Pancreas (tissue), 10 donors: Measurements from ENCODE around the gene WWC2. TPM values are rescaled to one million over a fixed set of nuclear protein-coding genes. Genes with fewer than 3 reads are reported as not detected.

Experiments used
- ATAC-seq, 4 donors: fragments of 200-7000 bp; cut with Tn5 transposase; one replicate each; pipeline versions ENCODE4 v1.8.0 to v1.9.1; 2020; ENCODE audit warnings: mild to moderate bottlenecking in 4 of 4, moderate library complexity in 4 of 4
- DNase-seq, 6 donors: peaks; one replicate each; pipeline ENCODE4 v3.0.0-alpha.2; 2020
- FAIRE-seq: peaks from 2 replicates; lab custom pipeline; 2012; peaks lifted over from hg19 to GRCh38; lab: Jason Lieb, UNC
- H3K27ac ChIP-seq, 4 donors: fragments of 200-600 bp; sonication (generic); 1 replicate in 3 of 4; 2 replicates in 1 of 4; pipeline versions ENCODE4 v1.5.0 to v1.8.0; 2020
- H3K27me3 ChIP-seq, 4 donors: fragments of 200-600 bp; one replicate each; pipeline ENCODE4 v1.8.0; 2021
- H3K36me3 ChIP-seq, 3 donors: fragments of 200-600 bp; sonication (generic) in 1 of 3; one replicate each; pipeline versions ENCODE4 v1.5.0 to v1.8.0; 2020 to 2021
- H3K4me1 ChIP-seq, 3 donors: fragments of 200-600 bp; one replicate each; pipeline ENCODE4 v1.8.0; 2021
- H3K4me3 ChIP-seq, 4 donors: fragments of 200-600 bp; sonication (generic) in 2 of 4; one replicate each; pipeline versions ENCODE4 v1.5.0 to v1.8.0; 2020 to 2021
- H3K9me3 ChIP-seq, 4 donors: fragments of 200-600 bp; one replicate each; pipeline ENCODE4 v1.8.0; 2021
- WGBS, 2 donors: extraction: QIAGEN DNeasy Blood & Tissue Kit; methylation state at CpG; one replicate each; pipeline ENCODE4 v1.1.7; 2013; 5-methylcytosine and 5-hydroxymethylcytosine counted together
- intact Hi-C, 3 donors: fragments of 100-400 bp; cut with DNase I; formaldehyde crosslinking; loops; one replicate each; pipeline versions ENCODE4 v1.11.1 to v1.14.2; 2022
- polyA plus RNA-seq, 2 donors: library from polyadenylated mRNA; stranded (reverse); fragments of 200-250 nt; gene quantifications; one replicate each; pipeline ENCODE4 v1.2.3, GENCODE V29; 2013
- total RNA-seq, 6 donors: library from RNA; stranded (reverse); fragmentation: NEBNext Ultra II Directional in 4 of 6; extraction: Animal tissue kit (Norgen Biotek cat#: 25700) in 4 of 6; gene quantifications; one replicate each; pipeline versions ENCODE4 v1.2.1 to v1.2.4, GENCODE V29; 2021 to 2023
- TF ChIP-seq, protein P1 (sequence below), 4 donors: fragments of 200-600 bp; sonication (generic) in 3 of 4; IDR thresholded peaks; one replicate each; pipeline versions ENCODE4 v1.5.0 to v1.8.0; 2021; ENCODE audit warnings: antibody characterized with exemption in 4 of 4
- donor health status: healthy with polysubstance abuse.
- donor health status: DM: no; HTN: no; CAD: no; lungs with moderate emphysema.
- donor health status: DM: no; HTN: no; CAD: no.
- donor health status: control.
- donor health status: control.
- donor health status: Bipolar disorder and iron deficiency.
- donor health status: DM: yes; HTN: yes; CAD: no.
- donor health status: DM: no; HTN: no; CAD: no.
- donor health status: DM: no; HTN: no; CAD: no.
- donor health status: DM: yes; HTN: yes; CAD: no.

The WWC2 gene
- total and polyA plus RNA-seq, 8 donors: 4.4 to 27.5 (median 16.9) TPM

- no peak overlapping the region for H3K27ac ChIP-seq
- intact Hi-C loops: no loop called here
- FAIRE-seq: no peak
- no peak for ATAC-seq
- TF ChIP-seq, protein P1, sequence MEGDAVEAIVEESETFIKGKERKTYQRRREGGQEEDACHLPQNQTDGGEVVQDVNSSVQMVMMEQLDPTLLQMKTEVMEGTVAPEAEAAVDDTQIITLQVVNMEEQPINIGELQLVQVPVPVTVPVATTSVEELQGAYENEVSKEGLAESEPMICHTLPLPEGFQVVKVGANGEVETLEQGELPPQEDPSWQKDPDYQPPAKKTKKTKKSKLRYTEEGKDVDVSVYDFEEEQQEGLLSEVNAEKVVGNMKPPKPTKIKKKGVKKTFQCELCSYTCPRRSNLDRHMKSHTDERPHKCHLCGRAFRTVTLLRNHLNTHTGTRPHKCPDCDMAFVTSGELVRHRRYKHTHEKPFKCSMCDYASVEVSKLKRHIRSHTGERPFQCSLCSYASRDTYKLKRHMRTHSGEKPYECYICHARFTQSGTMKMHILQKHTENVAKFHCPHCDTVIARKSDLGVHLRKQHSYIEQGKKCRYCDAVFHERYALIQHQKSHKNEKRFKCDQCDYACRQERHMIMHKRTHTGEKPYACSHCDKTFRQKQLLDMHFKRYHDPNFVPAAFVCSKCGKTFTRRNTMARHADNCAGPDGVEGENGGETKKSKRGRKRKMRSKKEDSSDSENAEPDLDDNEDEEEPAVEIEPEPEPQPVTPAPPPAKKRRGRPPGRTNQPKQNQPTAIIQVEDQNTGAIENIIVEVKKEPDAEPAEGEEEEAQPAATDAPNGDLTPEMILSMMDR (IDR thresholded peaks at IDR 0.05): no peak
- no peaks in the 10 kb centered on the region for H3K36me3 ChIP-seq
- no peak overlapping the region for H3K4me3 ChIP-seq
- no peaks in the 10 kb centered on the region for H3K27me3 ChIP-seq
- peaks cover 0 to 4% (median 4%) of the 10 kb centered on the region in 3 donors for H3K4me1 ChIP-seq
- 96% methylated on average over 2 of the region's 2 CpGs for WGBS, 2 donors
- no peaks in the 10 kb centered on the region for H3K9me3 ChIP-seq
- DNase-seq: no peak
These were observed 105.7 kb downstream of the WWC2 start for GRCh38 chr4:183204793-183205192.

DNA sequence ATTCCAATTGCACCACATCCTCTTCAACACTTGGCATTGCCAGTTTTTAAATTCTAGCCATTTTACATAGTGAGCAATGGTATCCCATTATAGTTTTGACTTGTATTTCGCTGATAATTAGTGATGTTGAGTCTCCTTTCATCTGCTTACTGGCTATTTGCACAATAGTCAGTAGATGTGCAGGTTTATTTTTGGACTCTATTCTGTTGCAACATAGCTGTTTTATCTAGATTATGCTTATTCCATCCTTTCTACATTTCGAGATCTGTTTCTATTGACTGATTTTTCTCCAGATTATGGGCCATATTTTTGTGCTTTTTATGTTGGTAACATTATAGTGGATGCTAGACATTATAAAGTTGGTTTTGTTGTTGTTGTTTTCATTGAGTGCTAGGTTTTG, 106.1 kb downstream of the WWC2 start:
- H3K27ac ChIP-seq: no peak overlapping the region
- no peaks in the 10 kb centered on the region for H3K36me3 ChIP-seq
- FAIRE-seq (no peak), DNase-seq (no peak), ATAC-seq (no peak)
- 22 to 25% methylated on average over 2 of the region's 2 CpGs for WGBS, 2 donors
- no peak overlapping the region for H3K4me3 ChIP-seq
- peaks cover 0 to 4% (median under 1%) of the 10 kb centered on the region in 3 donors for H3K4me1 ChIP-seq
- no peaks in the 10 kb centered on the region for H3K9me3 ChIP-seq
- intact Hi-C loops: no loop called here
- TF ChIP-seq, protein P1 (IDR thresholded peaks at IDR 0.05): no peak
- H3K27me3 ChIP-seq: no peaks in the 10 kb centered on the region

DNA sequence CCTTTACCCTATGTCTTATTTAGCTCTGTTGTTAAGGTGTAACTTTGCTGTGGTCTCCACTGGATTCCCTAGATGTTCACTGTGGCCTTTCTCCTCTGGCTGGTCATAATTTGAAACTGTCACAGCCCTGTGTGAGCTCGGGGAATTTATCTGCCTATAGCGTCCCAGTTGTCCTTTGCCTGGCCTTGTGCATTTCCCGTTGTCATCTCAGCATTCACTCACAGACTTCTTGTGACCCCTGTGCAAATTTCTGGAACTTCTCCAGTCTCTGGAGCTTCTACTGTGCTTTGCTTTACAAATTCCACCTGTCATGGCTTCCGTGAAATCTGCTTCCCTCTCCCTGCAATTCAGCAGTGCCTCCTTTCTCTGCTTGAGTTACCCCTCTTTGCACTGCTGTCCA, 106.7 kb downstream of the WWC2 start:
- H3K36me3 ChIP-seq: no peaks in the 10 kb centered on the region
- DNase-seq (no peak), ATAC-seq (no peak), FAIRE-seq (no peak)
- no peaks in the 10 kb centered on the region for H3K27me3 ChIP-seq
- no peak overlapping the region for H3K4me3 ChIP-seq
- intact Hi-C loops: no loop called here
- H3K4me1 ChIP-seq: peaks cover 0 to 3% (median 0%) of the 10 kb centered on the region in 3 donors
- TF ChIP-seq, protein P1 (IDR thresholded peaks at IDR 0.05): no peak
- WGBS, 2 donors: 30 to 39% methylated on average over 4 of the region's 4 CpGs
- no peaks in the 10 kb centered on the region for H3K9me3 ChIP-seq
- H3K27ac ChIP-seq: no peak overlapping the region

DNA sequence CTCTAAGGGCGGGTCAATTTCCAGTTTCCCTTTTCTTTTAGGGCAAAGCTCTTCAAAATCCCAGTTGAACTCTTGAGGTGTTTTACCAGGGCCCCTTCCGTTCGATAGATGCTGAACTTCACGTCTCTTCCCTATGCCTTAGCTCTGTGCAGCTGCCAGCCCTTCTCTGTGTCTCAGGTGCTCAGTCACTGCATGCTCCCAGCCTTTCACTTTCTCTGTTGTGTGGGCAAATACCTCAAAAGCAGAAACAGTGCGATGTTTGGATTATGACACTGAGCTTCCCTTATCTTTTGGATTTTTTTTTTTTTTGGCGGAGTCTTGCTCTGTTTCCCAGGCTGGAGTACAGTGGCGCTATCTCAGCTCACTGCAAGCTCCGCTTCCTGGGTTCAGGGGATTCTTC, 112.5 kb downstream of the WWC2 start:
- peak; percentile 56 to 87 (median 74) for ATAC-seq

DNA sequence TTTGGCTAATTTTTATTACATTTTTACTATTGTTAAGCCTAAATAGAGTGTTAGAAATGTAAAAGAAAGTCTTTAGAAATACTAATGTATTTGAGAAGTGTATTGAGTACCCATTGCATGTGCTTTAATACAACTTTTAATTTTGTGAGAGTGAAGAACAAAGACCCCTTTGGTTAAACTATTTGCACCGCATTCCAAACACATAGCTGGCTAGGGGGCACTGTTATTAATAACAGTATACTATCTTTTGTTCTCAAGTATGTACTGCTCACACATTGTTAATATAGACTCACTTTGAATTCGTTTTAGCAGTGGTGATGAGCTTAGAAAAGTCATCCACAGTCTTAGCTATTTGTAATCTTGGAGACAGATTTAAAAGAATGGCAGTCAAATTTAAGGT, 114.9 kb downstream of the WWC2 start:
- TF ChIP-seq, protein P1 (IDR thresholded peaks at IDR 0.05): no peak
- FAIRE-seq (no peak), ATAC-seq (no peak), DNase-seq (no peak)
- H3K9me3 ChIP-seq: no peaks in the 10 kb centered on the region
- no peaks in the 10 kb centered on the region for H3K27me3 ChIP-seq
- 70 to 73% methylated on average over 2 of the region's 2 CpGs for WGBS, 2 donors
- H3K4me1 ChIP-seq: peaks cover 0 to 3% (median 0%) of the 10 kb centered on the region in 3 donors
- H3K4me3 ChIP-seq: no peak overlapping the region
- H3K36me3 ChIP-seq: no peaks in the 10 kb centered on the region
- intact Hi-C loops: no loop called here
- no peak overlapping the region for H3K27ac ChIP-seq

More for the DNA sequence above, 112.5 kb downstream of the WWC2 start:
- DNase-seq: peak in 1 of 6 donors; percentile 8
- intact Hi-C loops: no loop called here
- Histone ChIP-seq H3K4me1 (peaks cover 0 to 3% (median 0%) of the 10 kb centered on the region in 3 donors), H3K4me3 (no peak overlapping the region), H3K27ac (no peak overlapping the region), H3K27me3 (no peaks in the 10 kb centered on the region), H3K36me3 (no peaks in the 10 kb centered on the region), H3K9me3 (no peaks in the 10 kb centered on the region)
- TF ChIP-seq, protein P1 (IDR thresholded peaks at IDR 0.05): no peak
- FAIRE-seq: no peak
- 49 to 53% methylated on average over 8 of the region's 8 CpGs for WGBS, 2 donors
